GM18907 (cell line): Measurements from ENCODE around the gene SETBP1.
A peak's percentile ranks its signal among the peaks of the same experiment; 100 is the strongest.

Experiments
- ATAC-seq: cut with Tn5 transposase; IDR thresholded peaks from one replicate; pipeline ENCODE4 v1.9.1; 2021; ENCODE audit warnings: mild to moderate bottlenecking, moderate library complexity; ENCODE audit not compliant: unreplicated experiment

Gene SETBP1

GRCh38 chr18:45090526-45091140 lies 409.9 kb downstream of the SETBP1 start:
- ATAC-seq, result no peak

GRCh38 chr18:45100321-45101105 lies 419.8 kb downstream of the SETBP1 start:
- ATAC-seq, result no peak

- ATAC-seq, result no peak
These were observed 421.4 kb downstream of the SETBP1 start for GRCh38 chr18:45102126-45102525.

DNA sequence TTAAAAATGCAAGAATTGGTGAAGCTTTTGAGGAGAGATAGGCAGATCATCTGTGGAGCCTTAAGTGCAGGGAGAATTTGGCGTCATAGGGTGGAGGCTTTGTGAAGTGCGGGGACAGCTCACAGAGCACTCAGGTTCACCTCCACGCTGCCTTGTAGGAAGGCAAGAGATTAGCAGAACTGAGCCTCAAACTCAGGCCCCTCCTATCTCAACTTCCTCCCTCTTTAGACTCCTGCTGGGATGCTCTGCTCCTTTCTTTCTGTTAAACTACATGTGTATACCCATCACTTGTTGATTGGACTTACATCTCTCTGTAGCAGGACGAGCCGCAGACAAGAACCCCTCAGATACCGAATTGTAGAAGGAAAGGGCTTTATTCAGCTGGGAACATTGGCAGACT lies 422.2 kb downstream of the SETBP1 start:
- no peak for ATAC-seq

GRCh38 chr18:45103319-45104048 lies 422.8 kb downstream of the SETBP1 start:
- peak; percentile 52 for ATAC-seq

GRCh38 chr18:45104049-45104395 lies 423.3 kb downstream of the SETBP1 start:
- ATAC-seq, result peak; percentile 30

DNA sequence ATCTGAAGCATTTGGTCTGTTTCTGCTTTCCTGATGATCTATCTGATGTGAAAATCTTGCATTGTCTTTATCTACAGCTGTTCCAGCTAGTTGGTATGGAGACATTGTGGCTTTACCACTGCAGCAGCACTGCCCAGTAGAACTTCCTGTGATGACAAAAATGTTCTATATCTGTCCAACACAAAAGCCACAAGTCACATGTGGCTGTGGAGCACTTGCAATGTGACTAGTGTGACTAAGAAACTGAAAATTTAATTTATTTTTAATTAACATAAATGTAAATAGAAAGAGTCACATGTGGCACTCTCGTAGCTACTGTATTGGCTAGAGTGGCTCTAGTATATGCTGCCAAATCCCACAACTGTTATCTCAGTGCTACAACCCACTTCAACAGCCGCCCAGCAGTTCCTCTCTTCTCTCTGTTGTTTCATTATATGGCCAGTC lies 425.7 kb downstream of the SETBP1 start:
- ATAC-seq, result peak; percentile 94

DNA sequence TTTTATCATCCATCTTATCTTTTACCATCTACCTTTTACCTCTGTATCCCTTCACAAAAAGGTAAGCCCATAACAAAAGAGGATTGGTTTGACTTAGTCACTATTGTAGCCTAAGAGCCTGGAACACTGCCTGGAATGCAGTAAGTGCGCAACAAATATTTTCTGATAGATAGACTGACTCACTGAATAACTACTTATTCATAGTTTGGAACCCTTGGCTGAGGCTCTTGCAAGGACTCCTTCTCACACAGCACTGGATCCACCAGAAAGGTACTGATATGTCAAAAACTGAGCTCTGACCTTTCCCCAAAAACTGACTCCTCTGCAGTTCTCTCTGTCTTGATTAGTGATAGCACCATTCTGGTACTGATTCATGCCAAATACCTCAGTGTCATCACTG lies 426.7 kb downstream of the SETBP1 start:
- no peak for ATAC-seq

GRCh38 chr18:45108754-45109153 lies 428.1 kb downstream of the SETBP1 start:
- ATAC-seq, result no peak

- no peak for ATAC-seq
These were observed 428.6 kb downstream of the SETBP1 start for GRCh38 chr18:45109271-45109670.

DNA sequence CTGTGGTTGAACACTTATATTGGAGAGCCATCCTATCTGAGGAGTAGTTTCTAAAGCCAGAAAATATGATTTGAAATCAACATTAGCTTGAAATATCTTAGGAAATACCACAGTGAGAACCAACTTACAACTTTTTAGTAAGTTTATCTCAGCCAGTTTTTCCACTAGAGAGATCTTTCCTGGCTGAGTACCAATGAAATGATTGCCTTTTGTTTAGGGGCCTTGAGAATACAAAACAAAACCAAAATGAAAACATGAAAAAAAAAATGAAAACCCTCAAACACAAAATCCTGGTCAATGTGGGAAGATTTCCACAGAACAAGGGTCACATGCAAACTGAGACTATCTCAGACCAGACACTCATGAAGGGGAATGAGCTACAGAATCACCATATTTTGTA lies 429.0 kb downstream of the SETBP1 start:
- ATAC-seq, result no peak

GRCh38 chr18:45110577-45111501 lies 430.2 kb downstream of the SETBP1 start:
- no peak for ATAC-seq

GRCh38 chr18:45111502-45111848 lies 430.8 kb downstream of the SETBP1 start:
- no peak for ATAC-seq

DNA sequence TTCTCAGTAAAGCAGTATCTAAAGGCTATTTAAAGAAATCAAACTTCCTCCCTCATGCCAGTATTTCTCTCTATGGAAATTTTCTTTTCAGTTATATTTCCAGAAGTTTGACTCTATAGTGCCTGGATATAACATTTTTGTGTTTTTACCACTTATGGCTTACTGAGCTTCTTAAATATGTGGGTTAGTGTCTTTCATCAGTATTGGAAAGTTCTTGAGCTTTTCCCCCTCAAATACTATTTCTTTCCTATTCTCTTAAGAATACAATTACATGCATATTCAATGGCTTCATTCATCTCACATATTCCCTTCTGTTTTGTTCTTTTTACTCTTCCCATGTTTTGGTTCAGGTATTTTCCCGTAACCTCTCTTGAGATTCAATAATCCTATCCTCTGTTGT lies 432.0 kb downstream of the SETBP1 start:
- ATAC-seq, result no peak

GRCh38 chr18:45116116-45116515 lies 435.4 kb downstream of the SETBP1 start:
- ATAC-seq, result no peak
